ENCODE results near the gene CHCHD3. TPM values are rescaled to one million over a fixed set of nuclear protein-coding genes. Genes with fewer than 3 reads are reported as not detected.

Gene CHCHD3
- total RNA-seq, 6 experiments from 2014 or later, result 51.3 to 70.0 (median 65.7) TPM

DNA sequence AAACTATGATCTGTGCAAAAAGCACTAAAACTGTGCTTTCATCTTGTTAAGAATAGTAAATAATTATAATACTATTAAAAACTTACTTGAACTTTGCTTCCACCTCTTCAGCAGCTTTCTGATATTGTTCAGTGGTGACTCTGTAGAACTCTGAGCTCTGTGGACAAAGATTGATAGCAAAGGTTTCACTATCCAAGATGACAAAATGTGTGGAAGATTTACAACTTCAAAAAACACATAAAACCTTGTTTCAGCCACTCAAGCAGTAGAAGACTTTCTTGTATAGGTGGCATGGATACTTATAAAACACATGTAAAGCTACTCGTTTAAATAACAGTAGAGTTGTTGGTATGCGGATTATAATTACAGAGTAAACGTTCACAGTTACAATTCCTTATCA, 243.6 kb downstream of the CHCHD3 start:
- no peak for TF ChIP-seq CTCF (IDR thresholded peaks at IDR 0.05)
- no peaks in the 10 kb centered on the region; the same call in 1 of the 2 replicates for H3K27me3 Mint-ChIP-seq (ENCODE audit: insufficient read depth)
- H3K4me3 Mint-ChIP-seq, result no peak overlapping the region
- peaks cover 18% of the 10 kb centered on the region for H3K4me1 Mint-ChIP-seq (ENCODE audit: low read depth)
- H3K36me3 Mint-ChIP-seq (ENCODE audit: low read depth), result peaks cover 15% of the 10 kb centered on the region
- H3K9me3 Mint-ChIP-seq, result no peaks in the 10 kb centered on the region
- H3K27ac Mint-ChIP-seq, result no peak overlapping the region
- DNase-seq, result no peak

- TF ChIP-seq CTCF (IDR thresholded peaks at IDR 0.05), result no peak
- Mint-ChIP-seq H3K27ac (no peak overlapping the region), H3K4me1 (ENCODE audit: low read depth) (peaks cover 18% of the 10 kb centered on the region), H3K9me3 (no peaks in the 10 kb centered on the region), H3K27me3 (ENCODE audit: insufficient read depth) (no peaks in the 10 kb centered on the region; the same call in 1 of the 2 replicates), H3K4me3 (no peak overlapping the region), H3K36me3 (ENCODE audit: low read depth) (peaks cover 15% of the 10 kb centered on the region)
- no peak for DNase-seq
Measured at GRCh38 chr7:132837529-132837928, 244.4 kb downstream of the CHCHD3 start.

- Mint-ChIP-seq H3K36me3 (ENCODE audit: low read depth) (peaks cover 15% of the 10 kb centered on the region), H3K27ac (peak overlapping the region; percentile 4; the same call in 1 of the 2 replicates), H3K27me3 (ENCODE audit: insufficient read depth) (no peaks in the 10 kb centered on the region; the same call in 1 of the 2 replicates), H3K9me3 (no peaks in the 10 kb centered on the region), H3K4me1 (ENCODE audit: low read depth) (peaks cover 18% of the 10 kb centered on the region), H3K4me3 (no peak overlapping the region)
- DNase-seq, result peak; percentile 70
- TF ChIP-seq CTCF (IDR thresholded peaks at IDR 0.05), result no peak
Measured at GRCh38 chr7:132836746-132837145, 245.1 kb downstream of the CHCHD3 start.

DNA sequence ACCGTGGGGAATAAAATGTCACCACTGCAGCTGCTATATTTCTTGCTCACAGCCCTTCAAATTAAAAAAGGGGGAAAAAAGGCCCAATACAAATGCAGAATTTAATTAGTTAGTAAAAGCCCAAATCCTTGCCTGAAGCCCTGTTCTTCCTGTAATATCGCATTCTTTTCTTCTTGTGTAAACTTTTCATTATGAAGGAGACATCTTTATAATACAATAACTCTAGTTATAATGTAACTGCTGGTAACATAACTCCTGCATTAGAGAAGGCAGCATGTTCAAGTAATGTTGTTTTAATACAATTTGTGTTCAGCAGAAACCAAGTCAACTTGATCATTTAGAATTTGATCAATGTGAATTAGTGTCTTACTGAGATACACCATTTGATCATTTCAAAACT, 250.9 kb downstream of the CHCHD3 start:
- DNase-seq, result no peak
- Mint-ChIP-seq H3K9me3 (no peaks in the 10 kb centered on the region), H3K27ac (no peak overlapping the region), H3K4me1 (ENCODE audit: low read depth) (peaks cover 5% of the 10 kb centered on the region; the same call in 1 of the 2 replicates), H3K4me3 (no peak overlapping the region), H3K27me3 (ENCODE audit: insufficient read depth) (no peaks in the 10 kb centered on the region), H3K36me3 (ENCODE audit: low read depth) (no peaks in the 10 kb centered on the region)
- TF ChIP-seq CTCF (IDR thresholded peaks at IDR 0.05), result no peak

GRCh38 chr7:132828502-132828901, 253.4 kb downstream of the CHCHD3 start:
- Mint-ChIP-seq H3K4me3 (no peak overlapping the region), H3K27me3 (ENCODE audit: insufficient read depth) (no peaks in the 10 kb centered on the region), H3K9me3 (no peaks in the 10 kb centered on the region), H3K36me3 (ENCODE audit: low read depth) (peaks cover 8% of the 10 kb centered on the region; the same call in 1 of the 2 replicates), H3K4me1 (ENCODE audit: low read depth) (peaks cover 5% of the 10 kb centered on the region; the same call in 1 of the 2 replicates), H3K27ac (no peak overlapping the region)
- TF ChIP-seq CTCF (IDR thresholded peaks at IDR 0.05), result no peak
- no peak for DNase-seq

Data from HFFc6 (cell line).